ENCODE data around the gene PVALB. TPM values are rescaled to one million over a fixed set of nuclear protein-coding genes. Genes with fewer than 3 reads are reported as not detected.

PVALB gene
- total and polyA plus RNA-seq, 2 of the 4 experiments (the other 2 are of a cell fraction): not detected

GRCh38 chr22:36770513-36771231 is 46.2 kb downstream of the PVALB start:
- H2AK9ac ChIP-seq (replicated peaks; ENCODE audit: low read depth, low read length, poor library complexity): peak overlapping the region; percentile 33
- no peak overlapping the region for H4K8ac ChIP-seq (ENCODE audit: low read depth in 2 of 2, low read length in 2 of 2)
- no peak overlapping the region for H4K91ac ChIP-seq (ENCODE audit: insufficient read depth, low read depth, low read length)
- no peak for DNase-seq
- H3K14ac ChIP-seq (replicated peaks; ENCODE audit: low read depth, low read length): no peak overlapping the region
- no peak overlapping the region for H3K4me2 ChIP-seq (ENCODE audit: low read depth, low read length)
- no peak overlapping the region for H2BK120ac ChIP-seq (ENCODE audit: low read depth, low read length)
- H3K27ac ChIP-seq (ENCODE audit: insufficient read depth, low read length): no peak overlapping the region
- 0 out of 2 replicates have a peak overlapping the region, but pooled peaks have one; percentile 64 for H2AK5ac ChIP-seq (ENCODE audit: low read depth, low read length)
- H4K20me1 ChIP-seq (ENCODE audit: insufficient read depth, low read length): no peaks in the 10 kb centered on the region
- no TSS peak for BruUV-seq (replicated peaks)
- peak overlapping the region; percentile 44 for H2AFZ ChIP-seq (replicated peaks; ENCODE audit: low read length, poor library complexity)
- H3K4me1 ChIP-seq (ENCODE audit: control insufficient read depth, insufficient read depth, low read length): peaks cover 7% of the 10 kb centered on the region
- H3K4me3 ChIP-seq (ENCODE audit: insufficient read depth, low read depth, low read length): no peak overlapping the region
- no peak overlapping the region for H2BK15ac ChIP-seq (ENCODE audit: low read depth, low read length)
- no peak overlapping the region for H3K56ac ChIP-seq (ENCODE audit: extremely low read depth, insufficient read depth, low read length)
- intact Hi-C loops (cut with micrococcal nuclease) (no loop called here), dilution Hi-C loops (cut with HindIII; ENCODE audit: low sequenced_read_pairs, unreplicated experiment) (no loop called here), in situ Hi-C loops (cut with MboI; ENCODE audit: low sequenced_read_pairs) (loop anchor here (10.0 kb wide), 1 partner anchor 226 kb away; no protein-coding TSS in a partner anchor)
- TF ChIP-seq CTCF (conservative IDR thresholded peaks at IDR 0.05; ENCODE audit: low read depth, low read length) (no peak), CHD1 (IDR thresholded peaks at IDR 0.05; ENCODE audit: low read depth, low read length) (no peak)
- H3K79me1 ChIP-seq (ENCODE audit: low read depth in 1 of 2, low read length in 2 of 2): peaks cover 12 to 18% of the 10 kb centered on the region in 2 experiments; a peak in 3 of 4 replicates
- no peak overlapping the region for H3K9ac ChIP-seq (ENCODE audit: low read depth, low read length)
- no peaks in the 10 kb centered on the region for H3K27me3 ChIP-seq (ENCODE audit: control insufficient read depth, insufficient read depth, low read length)
- H3K9me3 ChIP-seq (ENCODE audit: control insufficient read depth, insufficient read depth, low read length): no peaks in the 10 kb centered on the region
- no peaks in the 10 kb centered on the region; the same call in 1 of the 2 replicates for H3K9me1 ChIP-seq (ENCODE audit: insufficient read depth, low read length)
- POLR2A ChIA-PET (ENCODE audit: unreplicated experiment): no interaction called here
- no peak overlapping the region for H2BK5ac ChIP-seq (ENCODE audit: low read depth, low read length, poor library complexity, severe bottlenecking)
- ATAC-seq (ENCODE audit: low read depth): no peak
- H3K23ac ChIP-seq (ENCODE audit: low read depth, low read length): no peak overlapping the region
- CTCF ChIA-PET: interaction anchor here (1.2 kb wide), 1 partner anchor 14 kb away, joined by 4 read pairs; no protein-coding TSS in a partner anchor
- H2BK20ac ChIP-seq (ENCODE audit: low read depth, low read length): no peak overlapping the region
- no peak overlapping the region for H3K4ac ChIP-seq (ENCODE audit: low read depth, low read length)
- H3K36me3 ChIP-seq (ENCODE audit: control insufficient read depth, insufficient read depth, low read length): peaks cover 14% of the 10 kb centered on the region
- 76% methylated on average over 3 of the region's 11 CpGs; no CpG with 5 or more reads in 1 of the 2 experiments for WGBS, 2 experiments (ENCODE audit: extremely low coverage in 2 of 2, insufficient read length in 1 of 2)
- H4K5ac ChIP-seq (ENCODE audit: low read depth, low read length): no peak overlapping the region
- no peak overlapping the region for H3K18ac ChIP-seq (ENCODE audit: low read depth, low read length)
